HEK293 (cell line): ENCODE results near the gene SAPCD1.

Source experiments
- BCL11B ChIP-seq: fragments of 450-650 bp; formaldehyde crosslinking; IDR thresholded peaks from 2 replicates; pipeline ENCODE4 v1.5.1; 2016; ENCODE audit warnings: low read depth, missing biosample characterization, missing genetic modification characterization
- ELK4 ChIP-seq: IDR thresholded peaks from 2 replicates; pipeline ENCODE4 v1.6.1; 2011; ENCODE audit warnings: mild to moderate bottlenecking, low read depth, low read length, borderline replicate concordance
- GLIS2 ChIP-seq: fragments of 450-650 bp; formaldehyde crosslinking; IDR thresholded peaks from 2 replicates; pipeline ENCODE4 v1.5.1; 2016; ENCODE audit warnings: missing biosample characterization, missing genetic modification characterization
- IKZF3 ChIP-seq: fragments of 450-650 bp; IDR thresholded peaks from 2 replicates; pipeline ENCODE4 v1.5.0; 2018; ENCODE audit warnings: missing biosample characterization, mild to moderate bottlenecking, missing genetic modification characterization, moderate library complexity
- KLF16 ChIP-seq: fragments of 450-650 bp; formaldehyde crosslinking; IDR thresholded peaks from 2 replicates; pipeline ENCODE4 v1.5.1; 2017; ENCODE audit warnings: missing biosample characterization, missing genetic modification characterization
- OVOL3 ChIP-seq: fragments of 450-650 bp; formaldehyde crosslinking; IDR thresholded peaks from 2 replicates; pipeline ENCODE4 v1.5.1; 2016; ENCODE audit warnings: missing biosample characterization, missing genetic modification characterization
- PRDM4 ChIP-seq: fragments of 450-650 bp; formaldehyde crosslinking; IDR thresholded peaks from 2 replicates; pipeline ENCODE4 v1.5.1; 2017; ENCODE audit warnings: missing biosample characterization, missing genetic modification characterization
- PRDM6 ChIP-seq: fragments of 450-650 bp; formaldehyde crosslinking; IDR thresholded peaks from 2 replicates; pipeline ENCODE4 v1.5.1; 2017; ENCODE audit warnings: missing biosample characterization, missing genetic modification characterization
- REST ChIP-seq: fragments of 450-650 bp; formaldehyde crosslinking; IDR thresholded peaks from 2 replicates; pipeline ENCODE4 v1.5.1; 2016; ENCODE audit warnings: missing biosample characterization, missing genetic modification characterization
- WT1 ChIP-seq: fragments of 450-650 bp; formaldehyde crosslinking; IDR thresholded peaks from 2 replicates; pipeline ENCODE4 v1.5.1; 2016; ENCODE audit warnings: missing biosample characterization, missing genetic modification characterization
- YY1 ChIP-seq: fragments of 450-650 bp; formaldehyde crosslinking; IDR thresholded peaks from 2 replicates; pipeline ENCODE4 v1.5.1; 2018; ENCODE audit warnings: missing biosample characterization, missing genetic modification characterization
- ZFP69B ChIP-seq: fragments of 450-650 bp; formaldehyde crosslinking; IDR thresholded peaks from 2 replicates; pipeline ENCODE4 v1.5.1; 2016; ENCODE audit warnings: missing biosample characterization, missing genetic modification characterization
- ZNF114 ChIP-seq: fragments of 450-650 bp; formaldehyde crosslinking; IDR thresholded peaks from 2 replicates; pipeline ENCODE4 v1.5.0; 2017; ENCODE audit warnings: missing biosample characterization, missing genetic modification characterization
- ZNF121 ChIP-seq: fragments of 450-650 bp; formaldehyde crosslinking; IDR thresholded peaks from 2 replicates; pipeline ENCODE4 v1.5.1; 2016; ENCODE audit warnings: missing biosample characterization, missing genetic modification characterization
- ZNF202 ChIP-seq: fragments of 450-650 bp; formaldehyde crosslinking; IDR thresholded peaks from 2 replicates; pipeline ENCODE4 v1.5.1; 2016; ENCODE audit warnings: missing biosample characterization, missing genetic modification characterization, borderline replicate concordance
- ZNF23 ChIP-seq: fragments of 450-650 bp; formaldehyde crosslinking; IDR thresholded peaks from 2 replicates; pipeline ENCODE4 v1.5.1; 2016; ENCODE audit warnings: missing biosample characterization, missing genetic modification characterization, borderline replicate concordance
- ZNF280D ChIP-seq: fragments of 450-650 bp; formaldehyde crosslinking; IDR thresholded peaks from 2 replicates; pipeline ENCODE4 v1.5.1; 2016; ENCODE audit warnings: missing biosample characterization, missing genetic modification characterization
- ZNF394 ChIP-seq: fragments of 450-650 bp; formaldehyde crosslinking; IDR thresholded peaks from 2 replicates; pipeline ENCODE4 v1.5.1; 2016; ENCODE audit warnings: missing biosample characterization, missing genetic modification characterization, mild to moderate bottlenecking, moderate library complexity, borderline replicate concordance
- ZNF404 ChIP-seq: fragments of 450-650 bp; formaldehyde crosslinking; IDR thresholded peaks from 2 replicates; pipeline ENCODE4 v1.5.1; 2017; ENCODE audit warnings: missing biosample characterization, missing genetic modification characterization
- ZNF423 ChIP-seq: fragments of 450-650 bp; formaldehyde crosslinking; IDR thresholded peaks from 2 replicates; pipeline ENCODE4 v1.5.1; 2016; ENCODE audit warnings: missing biosample characterization, missing genetic modification characterization
- ZNF501 ChIP-seq: fragments of 450-650 bp; formaldehyde crosslinking; IDR thresholded peaks from 2 replicates; pipeline ENCODE4 v1.5.1; 2016; ENCODE audit warnings: missing biosample characterization, missing genetic modification characterization
- ZNF529 ChIP-seq: fragments of 450-650 bp; formaldehyde crosslinking; IDR thresholded peaks from 2 replicates; pipeline ENCODE4 v1.5.1; 2017; ENCODE audit warnings: missing genetic modification characterization, missing biosample characterization; ENCODE audit not compliant: insufficient replicate concordance
- ZNF544 ChIP-seq: fragments of 450-650 bp; formaldehyde crosslinking; IDR thresholded peaks from 2 replicates; pipeline ENCODE4 v1.5.0; 2017; ENCODE audit warnings: missing biosample characterization, missing genetic modification characterization
- ZNF561 ChIP-seq: fragments of 450-650 bp; IDR thresholded peaks from 2 replicates; pipeline ENCODE4 v1.5.1; 2018; ENCODE audit warnings: missing biosample characterization, missing genetic modification characterization, borderline replicate concordance
- ZNF624 ChIP-seq: fragments of 450-650 bp; formaldehyde crosslinking; IDR thresholded peaks from 2 replicates; pipeline ENCODE4 v1.5.1; 2017; ENCODE audit warnings: missing biosample characterization, missing genetic modification characterization
- ZNF664 ChIP-seq: fragments of 450-650 bp; formaldehyde crosslinking; IDR thresholded peaks from 2 replicates; pipeline ENCODE4 v1.5.1; 2016; ENCODE audit warnings: missing biosample characterization, missing genetic modification characterization
- ZSCAN23 ChIP-seq: fragments of 450-650 bp; formaldehyde crosslinking; IDR thresholded peaks from 2 replicates; pipeline ENCODE4 v1.5.1; 2016; ENCODE audit warnings: missing biosample characterization, missing genetic modification characterization
- ZSCAN30 ChIP-seq: fragments of 450-650 bp; IDR thresholded peaks from 2 replicates; pipeline ENCODE4 v1.5.1; 2018; ENCODE audit warnings: missing biosample characterization, mild to moderate bottlenecking, missing genetic modification characterization, moderate library complexity

SAPCD1 gene

GRCh38 chr6:31739639-31740396 is 22.6 kb upstream of the SAPCD1 start, which contains the start of gene MSH5 (continued):
- TF ChIP-seq YY1 (tag by site-specific recombination) (peak; percentile 78; the same call in 1 of the 2 replicates), BCL11B (peak; percentile 89; the same call in 1 of the 2 replicates), REST (tag by site-specific recombination) (no peak), PRDM6 (tag by site-specific recombination) (no peak), ZNF544 (tag by site-specific recombination) (no peak), ZNF404 (tag by site-specific recombination) (no peak), ZNF121 (tag by site-specific recombination) (no peak), ZNF664 (tag by site-specific recombination) (no peak), GLIS2 (tag by site-specific recombination) (peak; percentile 66; the same call in 1 of the 2 replicates), ZNF561 (tag by site-specific recombination) (no peak), ZNF202 (tag by site-specific recombination) (no peak), OVOL3 (tag by site-specific recombination) (no peak), ZNF114 (no peak), ZSCAN23 (tag by site-specific recombination) (peak; percentile 79; the same call in 1 of the 2 replicates), ZNF624 (tag by site-specific recombination) (no peak), ZNF23 (no peak), ZSCAN30 (tag by site-specific recombination) (peak; percentile 72), WT1 (peak; percentile 70), ZNF423 (tag by site-specific recombination) (no peak), PRDM4 (0 out of 2 replicates have a peak, but pooled peaks have one; percentile 52), KLF16 (peak; percentile 91), IKZF3 (tag by site-specific recombination) (peak; percentile 94), ZNF394 (tag by site-specific recombination) (peak; percentile 63; the same call in 1 of the 2 replicates), ZNF529 (tag by site-specific recombination) (no peak), ZNF280D (tag by site-specific recombination) (no peak), ZNF501 (tag by site-specific recombination) (peak; percentile 65; the same call in 1 of the 2 replicates), ZFP69B (tag by site-specific recombination) (peak; percentile 65; the same call in 1 of the 2 replicates), ELK4 (no peak)
